ENCODE data around the gene FXYD7. TPM values are rescaled to one million over a fixed set of nuclear protein-coding genes. Genes with fewer than 3 reads are reported as not detected.

FXYD7 gene
- total RNA-seq, 1 donor from 2014 or later = not detected

DNA sequence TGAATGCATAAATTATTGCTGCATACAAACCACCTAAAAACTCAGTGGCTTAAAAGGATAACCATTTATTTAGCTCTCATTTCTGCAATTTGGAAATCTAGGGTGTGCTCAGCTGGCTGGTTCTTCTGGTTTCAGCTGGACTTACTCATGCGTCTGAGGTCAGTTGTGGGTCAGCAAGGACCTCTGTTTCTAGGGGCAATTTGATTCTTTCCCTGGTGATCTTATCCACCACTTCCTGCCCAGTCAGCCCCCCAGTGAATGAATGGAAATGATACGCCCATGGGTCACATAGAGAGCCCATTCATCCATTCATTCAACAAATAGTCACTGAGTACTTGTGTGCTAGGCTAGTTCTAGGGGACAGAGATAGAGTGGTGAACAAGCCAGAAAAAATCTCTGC is 21.4 kb downstream of the FXYD7 start:
- TF ChIP-seq, protein P1, sequence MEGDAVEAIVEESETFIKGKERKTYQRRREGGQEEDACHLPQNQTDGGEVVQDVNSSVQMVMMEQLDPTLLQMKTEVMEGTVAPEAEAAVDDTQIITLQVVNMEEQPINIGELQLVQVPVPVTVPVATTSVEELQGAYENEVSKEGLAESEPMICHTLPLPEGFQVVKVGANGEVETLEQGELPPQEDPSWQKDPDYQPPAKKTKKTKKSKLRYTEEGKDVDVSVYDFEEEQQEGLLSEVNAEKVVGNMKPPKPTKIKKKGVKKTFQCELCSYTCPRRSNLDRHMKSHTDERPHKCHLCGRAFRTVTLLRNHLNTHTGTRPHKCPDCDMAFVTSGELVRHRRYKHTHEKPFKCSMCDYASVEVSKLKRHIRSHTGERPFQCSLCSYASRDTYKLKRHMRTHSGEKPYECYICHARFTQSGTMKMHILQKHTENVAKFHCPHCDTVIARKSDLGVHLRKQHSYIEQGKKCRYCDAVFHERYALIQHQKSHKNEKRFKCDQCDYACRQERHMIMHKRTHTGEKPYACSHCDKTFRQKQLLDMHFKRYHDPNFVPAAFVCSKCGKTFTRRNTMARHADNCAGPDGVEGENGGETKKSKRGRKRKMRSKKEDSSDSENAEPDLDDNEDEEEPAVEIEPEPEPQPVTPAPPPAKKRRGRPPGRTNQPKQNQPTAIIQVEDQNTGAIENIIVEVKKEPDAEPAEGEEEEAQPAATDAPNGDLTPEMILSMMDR (IDR thresholded peaks at IDR 0.05; ENCODE audit: borderline replicate concordance) = no peak
- peaks cover 74% of the 10 kb centered on the region for H3K36me3 ChIP-seq
- H3K27ac ChIP-seq (replicated peaks) = no peak overlapping the region
- H3K27me3 ChIP-seq (ENCODE audit: low read depth) = no peaks in the 10 kb centered on the region
- H3K4me3 ChIP-seq = no peak overlapping the region
- H3K4me1 ChIP-seq = no peaks in the 10 kb centered on the region
- intact Hi-C loops (cut with micrococcal nuclease) = no loop called here
- no peak for DNase-seq
- peaks cover 48% of the 10 kb centered on the region for H3K9me3 ChIP-seq (replicated peaks)

DNA sequence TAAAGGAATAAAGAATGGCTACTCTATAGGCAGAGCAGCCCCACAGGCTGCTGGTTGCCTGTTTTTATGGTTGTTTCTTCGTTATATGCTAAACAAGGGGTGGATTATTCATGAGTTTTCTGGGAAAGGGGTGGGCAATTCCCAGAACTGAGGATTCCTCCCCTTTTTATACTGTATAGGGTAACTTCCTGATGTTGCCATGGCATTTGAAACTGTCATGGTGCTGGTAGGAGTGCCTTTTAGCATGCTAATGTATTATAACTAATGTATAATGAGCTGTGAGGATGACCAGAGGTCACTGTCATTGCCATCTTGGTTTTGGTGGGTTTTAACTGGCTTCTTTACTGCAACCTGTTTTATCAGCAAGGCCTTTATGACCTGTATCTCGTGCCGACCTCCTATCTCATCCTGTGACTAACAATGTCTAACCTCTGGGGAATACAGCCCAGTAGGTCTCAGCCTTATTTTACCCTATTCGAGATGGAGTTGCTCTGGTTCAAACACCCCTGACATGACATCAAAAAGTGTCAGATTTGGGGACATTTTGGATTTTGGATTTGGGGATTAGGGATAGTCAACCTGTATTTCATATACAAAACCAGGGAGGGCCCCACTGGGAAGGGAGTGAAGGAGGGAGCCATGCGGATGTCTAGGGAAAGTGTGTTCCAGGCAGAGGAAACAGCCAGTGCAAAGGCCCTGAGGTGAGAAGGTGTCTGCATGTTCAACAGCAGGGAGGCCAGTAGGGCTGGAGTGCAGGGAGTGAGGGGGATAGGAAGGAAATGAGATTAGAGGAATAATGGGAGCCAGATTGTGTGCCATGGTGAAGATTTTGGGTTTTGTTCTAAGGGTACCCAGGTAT is 22.4 kb downstream of the FXYD7 start:
- intact Hi-C loops (cut with micrococcal nuclease) = no loop called here
- H3K4me3 ChIP-seq = no peak overlapping the region
- no peaks in the 10 kb centered on the region for H3K27me3 ChIP-seq (ENCODE audit: low read depth)
- no peak overlapping the region for H3K27ac ChIP-seq (replicated peaks)
- peaks cover 48% of the 10 kb centered on the region for H3K9me3 ChIP-seq (replicated peaks)
- DNase-seq = no peak
- TF ChIP-seq, protein P1 (IDR thresholded peaks at IDR 0.05; ENCODE audit: borderline replicate concordance) = no peak
- peaks cover 68% of the 10 kb centered on the region for H3K36me3 ChIP-seq
- H3K4me1 ChIP-seq = no peaks in the 10 kb centered on the region

DNA sequence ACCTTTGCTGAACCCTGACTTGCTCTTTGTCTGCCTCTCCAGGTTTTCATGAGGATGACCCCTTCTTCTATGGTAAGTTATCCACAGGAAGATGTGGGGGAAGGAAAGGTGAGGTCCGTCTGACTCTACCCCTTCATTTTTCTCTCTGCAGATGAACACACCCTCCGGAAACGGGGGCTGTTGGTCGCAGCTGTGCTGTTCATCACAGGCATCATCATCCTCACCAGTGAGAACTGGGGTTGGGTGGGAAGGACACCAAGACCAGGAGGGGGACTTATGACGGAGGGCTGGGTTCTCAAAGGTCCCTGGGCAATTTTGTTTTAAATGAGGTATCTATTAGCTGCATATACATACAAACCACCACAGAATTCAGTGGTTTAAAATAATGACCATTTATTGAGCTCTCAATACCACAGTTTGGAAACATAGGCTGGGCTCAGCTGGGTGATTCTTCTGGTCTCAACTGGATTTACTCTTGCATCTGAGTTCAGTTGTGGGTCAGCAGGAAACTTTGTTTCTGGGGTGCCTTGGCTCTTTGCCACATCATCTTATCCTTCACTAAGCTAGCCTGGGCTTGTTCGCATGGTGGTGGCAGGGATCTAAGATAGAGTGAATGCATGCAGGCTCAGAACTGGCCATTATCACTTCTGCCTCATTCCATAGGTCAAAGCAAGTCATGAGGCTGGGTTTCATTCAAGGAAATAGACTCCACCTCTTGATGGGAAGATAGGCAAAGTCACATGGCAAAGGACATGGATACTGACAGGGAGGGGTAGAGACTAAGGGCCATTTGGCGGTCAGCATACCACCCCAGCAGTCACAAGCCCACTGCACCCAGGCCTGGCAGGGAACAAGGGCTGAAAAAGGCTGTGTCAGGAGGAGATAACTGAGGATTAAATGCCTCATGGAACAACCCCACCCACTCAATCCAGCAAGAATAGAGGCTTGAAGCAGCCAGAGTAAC is 23.3 kb downstream of the FXYD7 start:
- H3K4me1 ChIP-seq = no peaks in the 10 kb centered on the region
- peaks cover 61% of the 10 kb centered on the region for H3K36me3 ChIP-seq
- no peak overlapping the region for H3K27ac ChIP-seq (replicated peaks)
- no peaks in the 10 kb centered on the region for H3K27me3 ChIP-seq (ENCODE audit: low read depth)
- intact Hi-C loops (cut with micrococcal nuclease) = no loop called here
- H3K4me3 ChIP-seq = no peak overlapping the region
- H3K9me3 ChIP-seq (replicated peaks) = peaks cover 48% of the 10 kb centered on the region
- DNase-seq = no peak
- TF ChIP-seq, protein P1 (IDR thresholded peaks at IDR 0.05; ENCODE audit: borderline replicate concordance) = no peak

DNA sequence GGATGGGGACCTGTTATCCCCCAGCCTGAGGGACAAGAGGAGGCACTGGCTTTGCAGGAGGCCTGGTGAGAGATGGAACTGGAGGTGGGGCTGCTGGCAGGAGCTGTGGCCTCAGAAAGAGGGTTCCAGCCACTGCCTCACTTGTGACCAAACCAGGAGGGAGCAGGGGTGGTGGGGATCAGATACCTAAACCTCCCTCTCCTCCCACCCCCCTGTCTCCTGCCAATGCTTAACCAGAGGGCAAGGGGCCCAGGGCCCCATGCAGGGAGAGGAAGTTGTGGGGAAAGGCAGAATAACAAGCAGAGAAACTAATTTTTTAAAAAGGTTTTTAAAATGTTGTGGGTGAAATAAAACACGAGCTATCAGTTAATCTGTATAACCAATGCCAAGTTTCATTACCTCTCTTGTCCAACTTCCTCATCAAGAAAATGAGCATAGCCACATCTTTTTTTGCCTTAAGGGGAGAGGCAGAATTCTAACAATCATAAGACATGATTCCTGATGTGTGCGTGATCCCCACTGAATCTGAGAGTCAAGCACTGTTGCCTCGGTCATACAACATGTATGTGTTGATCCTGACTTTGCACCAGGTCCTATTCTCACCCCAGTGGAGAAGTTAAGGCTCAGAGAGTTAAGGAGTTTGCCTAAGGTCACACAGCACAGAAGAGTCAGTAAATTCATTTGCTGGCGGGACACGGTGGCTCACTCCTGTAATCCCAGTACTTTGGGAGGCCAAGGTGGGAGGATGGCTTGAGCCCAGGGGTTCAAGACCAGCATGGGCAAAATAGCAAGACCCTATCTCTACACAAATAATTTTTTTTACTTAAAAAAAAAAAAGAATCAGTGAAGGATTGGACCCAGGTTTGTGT is 24.4 kb downstream of the FXYD7 start:
- Histone ChIP-seq H3K9me3 (replicated peaks) (peaks cover 42% of the 10 kb centered on the region), H3K36me3 (peaks cover 50% of the 10 kb centered on the region), H3K4me3 (no peak overlapping the region), H3K27me3 (ENCODE audit: low read depth) (no peaks in the 10 kb centered on the region), H3K27ac (replicated peaks) (no peak overlapping the region), H3K4me1 (peaks cover 7% of the 10 kb centered on the region)
- TF ChIP-seq, protein P1 (IDR thresholded peaks at IDR 0.05; ENCODE audit: borderline replicate concordance) = no peak
- intact Hi-C loops (cut with micrococcal nuclease) = no loop called here
- no peak for DNase-seq

DNA sequence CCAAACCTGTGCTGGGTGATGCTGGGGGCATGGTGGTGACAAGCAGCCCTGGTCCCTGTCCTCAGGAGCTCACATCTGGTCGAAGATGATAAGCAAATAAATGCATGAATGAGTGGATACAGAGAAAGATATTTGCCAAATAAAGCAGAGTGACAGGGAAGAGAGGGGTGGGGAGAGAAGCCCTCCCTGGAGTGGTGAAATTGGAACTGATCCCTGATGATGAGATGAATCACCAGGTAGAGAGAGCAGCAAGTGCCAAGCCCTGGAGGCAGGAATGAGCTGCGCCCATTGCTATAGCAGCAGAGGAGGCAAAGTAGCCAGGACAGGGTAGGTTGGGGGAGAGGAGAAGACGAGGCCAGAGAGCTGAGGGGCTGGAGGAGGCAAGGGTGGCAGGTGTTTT is 25.1 kb downstream of the FXYD7 start:
- no peak for DNase-seq
- TF ChIP-seq, protein P1 (IDR thresholded peaks at IDR 0.05; ENCODE audit: borderline replicate concordance) = no peak

More for the DNA sequence above, 25.1 kb downstream of the FXYD7 start:
- no peak overlapping the region for H3K27ac ChIP-seq (replicated peaks)
- H3K36me3 ChIP-seq = peaks cover 42% of the 10 kb centered on the region
- H3K4me3 ChIP-seq = no peak overlapping the region
- no peaks in the 10 kb centered on the region for H3K27me3 ChIP-seq (ENCODE audit: low read depth)
- intact Hi-C loops (cut with micrococcal nuclease) = no loop called here
- peaks cover 36% of the 10 kb centered on the region for H3K9me3 ChIP-seq (replicated peaks)
- peaks cover 7% of the 10 kb centered on the region for H3K4me1 ChIP-seq
